Upper lobe of left lung (tissue), 6 donors: ENCODE data around the gene RASGRF1. TPM values are rescaled to one million over a fixed set of nuclear protein-coding genes. Genes with fewer than 3 reads are reported as not detected.

Source experiments
- ATAC-seq, 2 donors: fragments of 200-7000 bp; cut with Tn5 transposase; one replicate each; pipeline ENCODE4 v1.9.1; 2022; ENCODE audit warnings: mild to moderate bottlenecking in 2 of 2, moderate library complexity in 2 of 2; ENCODE audit not compliant: low FRiP score in 2 of 2
- DNase-seq, 2 donors: peaks; one replicate each; pipeline ENCODE4 v3.0.0-alpha.2; 2019 to 2020
- H3K27ac ChIP-seq, 4 donors: fragments of 200-600 bp; sonication (generic); one replicate each; pipeline ENCODE4 v1.5.1; 2016 to 2019
- H3K27me3 ChIP-seq, 4 donors: fragments of 200-600 bp; sonication (generic); one replicate each; pipeline ENCODE4 v1.5.1; 2017 to 2019
- H3K36me3 ChIP-seq, 4 donors: fragments of 200-600 bp; sonication (generic); one replicate each; pipeline ENCODE4 v1.5.1; 2016 to 2019
- H3K4me1 ChIP-seq, 4 donors: fragments of 200-600 bp; sonication (generic); one replicate each; pipeline ENCODE4 v1.5.1; 2018 to 2019
- H3K4me3 ChIP-seq, 4 donors: fragments of 200-600 bp; sonication (generic); one replicate each; pipeline ENCODE4 v1.5.1; 2017 to 2019; ENCODE audit warnings: mild to moderate bottlenecking in 2 of 4, moderate library complexity in 1 of 4
- H3K9me3 ChIP-seq, 4 donors: fragments of 200-600 bp; sonication (generic); one replicate each; pipeline ENCODE4 v1.5.1; 2018 to 2019
- CTCF ChIP-seq, 6 experiments: fragments of 450-650 bp in 4 of 6; fragments of 200-600 bp in 2 of 6; sonication (generic) in 2 of 6; IDR thresholded peaks; one replicate each; pipeline ENCODE4 v1.5.1; 2016 to 2019; ENCODE audit warnings: antibody characterized with exemption in 6 of 6
- EP300 ChIP-seq, 4 donors: sonication (generic); formaldehyde crosslinking; IDR thresholded peaks; one replicate each; pipeline ENCODE4 v1.5.1; 2017; ENCODE audit warnings: antibody characterized with exemption in 4 of 4, control low read depth in 2 of 4
- POLR2A ChIP-seq, 4 donors: fragments of 450-650 bp; IDR thresholded peaks; one replicate each; pipeline ENCODE4 v1.5.1; 2016 to 2017; ENCODE audit warnings: antibody characterized with exemption in 4 of 4, mild to moderate bottlenecking in 2 of 4
- POLR2AphosphoS5 ChIP-seq, 2 donors: sonication (generic); formaldehyde crosslinking; IDR thresholded peaks; one replicate each; pipeline ENCODE4 v1.5.1; 2017; ENCODE audit warnings: antibody characterized with exemption in 2 of 2
- WGBS, 2 donors: methylation state at CpG; one replicate each; pipeline ENCODE4 v1.1.5; 2017 to 2018; 5-methylcytosine and 5-hydroxymethylcytosine counted together
- total RNA-seq, 6 donors: library from RNA; depleted of rRNA in 4 of 6; stranded (reverse); fragments of >200 nt in 4 of 6; gene quantifications; one replicate each; pipeline versions ENCODE4 v1.1.0 to v1.2.1, GENCODE V29; 2016 to 2021
- donor health status: DM: no; HTN: no; CAD: no; lungs with moderate emphysema.
- donor health status: DM: no; HTN: yes; CAD: no; lungs with severe emphysema.

RASGRF1 gene
- total RNA-seq, 6 donors from 2014 or later = 27.2 to 64.6 (median 54.7) TPM

GRCh38 chr15:78910271-78910670 is 180.3 kb downstream of the RASGRF1 start:
- no peak overlapping the region for H3K27ac ChIP-seq
- no peaks in the 10 kb centered on the region for H3K9me3 ChIP-seq
- no peak for ATAC-seq
- TF ChIP-seq POLR2A (IDR thresholded peaks at IDR 0.05) (no peak), CTCF (IDR thresholded peaks at IDR 0.05) (no peak), EP300 (IDR thresholded peaks at IDR 0.05) (no peak), POLR2AphosphoS5 (IDR thresholded peaks at IDR 0.05) (no peak)
- WGBS, 2 donors = 85% methylated on average over 7 of the region's 7 CpGs
- no peak overlapping the region for H3K4me3 ChIP-seq
- peaks cover 12 to 46% (median 23%) of the 10 kb centered on the region in 4 donors for H3K4me1 ChIP-seq
- no peak for DNase-seq
- H3K27me3 ChIP-seq = no peaks in the 10 kb centered on the region
- peaks cover 0 to 89% (median 22%) of the 10 kb centered on the region in 4 donors for H3K36me3 ChIP-seq

Other genes with a start within 250 kb of the RASGRF1 start
- gene MORF4L1, start 217.9 kb downstream of the RASGRF1 start, total RNA-seq = 100 to 1,000 TPM; 202 to 462 (median 292) TPM
- gene CTSH, start 145.7 kb downstream of the RASGRF1 start, total RNA-seq = 1,000 to 10,000 TPM in 4 of 6 donors, 100 to 1,000 TPM in 2; 699 to 3,907 (median 1,498) TPM
- not detected for gene ANKRD34C, start 191.9 kb upstream of the RASGRF1 start, total RNA-seq
- 10 to 100 TPM; 28.3 to 57.5 (median 49.9) TPM for gene TMED3, start 220.3 kb upstream of the RASGRF1 start, total RNA-seq